Measurements from ENCODE around the gene NFIL3. TPM values are rescaled to one million over a fixed set of nuclear protein-coding genes. Genes with fewer than 3 reads are reported as not detected.
A peak's percentile ranks its signal among the peaks of the same experiment; 100 is the strongest.

NFIL3 gene
- total RNA-seq, 1 donor from 2014 or later, result 30.4 TPM

DNA sequence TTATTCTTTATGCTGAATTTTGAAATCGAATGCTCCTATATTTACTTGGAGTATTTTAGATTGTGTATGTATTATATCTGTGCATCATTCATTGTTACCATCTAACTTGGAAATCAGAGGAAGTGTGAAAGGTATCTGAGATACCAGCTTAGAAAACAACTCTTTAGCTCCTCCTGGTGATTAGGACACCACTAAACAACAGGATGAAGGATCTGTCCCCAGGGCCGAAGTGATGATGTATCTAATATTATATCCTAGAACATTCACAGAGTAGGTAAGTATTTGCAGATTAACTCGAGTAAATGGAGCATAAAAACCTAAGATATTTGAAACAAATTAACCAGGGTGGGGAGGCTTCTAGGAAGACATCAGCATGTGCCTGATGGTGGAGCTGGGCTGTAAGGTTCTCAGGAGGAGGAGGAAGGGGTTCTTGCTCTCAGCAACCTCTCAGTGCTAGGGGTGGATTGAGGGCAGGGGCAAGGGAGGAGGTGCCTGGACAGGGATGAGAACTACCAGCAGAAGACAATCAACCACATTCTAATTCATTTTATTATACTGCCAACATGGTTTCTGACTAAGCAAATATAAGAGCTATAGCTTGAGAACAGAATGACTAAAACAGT, 2.6 kb upstream of the NFIL3 start:
- no peak for DNase-seq (ENCODE audit: extremely low spot score, unreplicated experiment)
- H3K27ac Mint-ChIP-seq, result peak overlapping the region; percentile 97
- H3K9me3 Mint-ChIP-seq, result no peaks in the 10 kb centered on the region
- peak overlapping the region; percentile 92 for H3K4me3 Mint-ChIP-seq
- no peaks in the 10 kb centered on the region for H3K36me3 Mint-ChIP-seq
- H3K27me3 Mint-ChIP-seq, result peaks cover 33% of the 10 kb centered on the region
- H3K4me1 Mint-ChIP-seq (ENCODE audit: unreplicated experiment), result peaks cover 7% of the 10 kb centered on the region
- TF ChIP-seq, protein P1, sequence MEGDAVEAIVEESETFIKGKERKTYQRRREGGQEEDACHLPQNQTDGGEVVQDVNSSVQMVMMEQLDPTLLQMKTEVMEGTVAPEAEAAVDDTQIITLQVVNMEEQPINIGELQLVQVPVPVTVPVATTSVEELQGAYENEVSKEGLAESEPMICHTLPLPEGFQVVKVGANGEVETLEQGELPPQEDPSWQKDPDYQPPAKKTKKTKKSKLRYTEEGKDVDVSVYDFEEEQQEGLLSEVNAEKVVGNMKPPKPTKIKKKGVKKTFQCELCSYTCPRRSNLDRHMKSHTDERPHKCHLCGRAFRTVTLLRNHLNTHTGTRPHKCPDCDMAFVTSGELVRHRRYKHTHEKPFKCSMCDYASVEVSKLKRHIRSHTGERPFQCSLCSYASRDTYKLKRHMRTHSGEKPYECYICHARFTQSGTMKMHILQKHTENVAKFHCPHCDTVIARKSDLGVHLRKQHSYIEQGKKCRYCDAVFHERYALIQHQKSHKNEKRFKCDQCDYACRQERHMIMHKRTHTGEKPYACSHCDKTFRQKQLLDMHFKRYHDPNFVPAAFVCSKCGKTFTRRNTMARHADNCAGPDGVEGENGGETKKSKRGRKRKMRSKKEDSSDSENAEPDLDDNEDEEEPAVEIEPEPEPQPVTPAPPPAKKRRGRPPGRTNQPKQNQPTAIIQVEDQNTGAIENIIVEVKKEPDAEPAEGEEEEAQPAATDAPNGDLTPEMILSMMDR (conservative IDR thresholded peaks at IDR 0.05), result peak; percentile 64

DNA sequence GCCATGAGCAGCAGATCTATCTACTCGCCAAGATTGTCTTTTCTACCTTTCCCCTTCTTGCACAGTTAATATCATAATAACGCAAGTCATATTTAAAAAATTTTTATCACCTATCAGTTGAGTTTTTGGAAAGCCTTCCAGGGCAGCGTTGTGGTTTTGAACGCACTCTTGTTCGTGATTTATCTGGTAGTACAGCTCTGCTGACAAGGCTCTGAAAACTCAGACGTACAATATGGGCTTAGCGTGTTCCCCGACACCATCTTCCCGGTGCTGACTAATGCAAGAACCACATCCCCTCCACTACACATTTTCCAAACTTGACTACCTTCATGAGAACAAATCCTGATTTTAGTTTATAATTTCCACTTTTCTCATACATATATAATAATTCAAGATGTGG, 1.6 kb upstream of the NFIL3 start:
- Mint-ChIP-seq H3K4me3 (peak overlapping the region; percentile 92), H3K27ac (peak overlapping the region; percentile 97), H3K4me1 (ENCODE audit: unreplicated experiment) (peaks cover 11% of the 10 kb centered on the region), H3K9me3 (no peaks in the 10 kb centered on the region), H3K36me3 (no peaks in the 10 kb centered on the region), H3K27me3 (peaks cover 33% of the 10 kb centered on the region)
- DNase-seq (ENCODE audit: extremely low spot score, unreplicated experiment), result no peak
- TF ChIP-seq, protein P1 (conservative IDR thresholded peaks at IDR 0.05), result no peak

DNA sequence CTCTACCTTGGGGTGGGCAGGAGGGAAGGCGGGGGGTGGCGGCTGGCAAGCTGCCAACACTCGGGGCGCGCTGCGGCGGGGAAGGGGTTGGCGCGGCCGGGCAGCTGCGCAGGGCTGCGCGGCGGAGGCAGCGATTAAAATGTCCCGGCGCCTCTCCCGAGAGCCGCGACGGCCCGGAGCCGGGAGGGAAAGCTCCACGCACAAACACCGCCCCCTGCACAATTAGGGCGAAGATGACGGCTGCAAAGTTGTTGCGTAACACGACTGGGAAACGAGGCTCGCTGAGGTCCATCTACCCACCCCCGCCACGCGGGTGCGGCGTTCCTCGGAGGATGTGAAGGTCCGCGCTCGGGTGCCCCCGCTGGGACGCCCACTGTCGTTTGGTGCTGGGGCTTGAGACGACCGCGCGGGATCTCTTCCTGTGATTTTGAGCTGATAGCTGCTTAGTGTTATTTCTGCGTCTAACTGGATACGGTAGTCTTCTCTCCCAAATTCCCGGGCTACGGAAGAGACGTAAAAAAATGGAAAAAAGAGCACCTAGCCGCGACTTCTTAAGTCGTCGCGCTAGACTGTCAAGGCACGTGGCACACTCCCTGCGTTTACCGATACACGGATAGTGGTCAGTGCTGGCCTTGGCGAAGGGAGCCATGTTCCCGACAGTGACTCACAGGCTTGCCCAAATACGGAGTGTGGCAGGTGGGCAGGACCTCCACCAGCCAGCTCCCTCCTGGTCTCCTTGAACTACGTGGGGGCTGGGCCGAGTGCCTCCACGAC, 958 bp upstream of the NFIL3 start:
- H3K9me3 Mint-ChIP-seq, result no peaks in the 10 kb centered on the region

DNA sequence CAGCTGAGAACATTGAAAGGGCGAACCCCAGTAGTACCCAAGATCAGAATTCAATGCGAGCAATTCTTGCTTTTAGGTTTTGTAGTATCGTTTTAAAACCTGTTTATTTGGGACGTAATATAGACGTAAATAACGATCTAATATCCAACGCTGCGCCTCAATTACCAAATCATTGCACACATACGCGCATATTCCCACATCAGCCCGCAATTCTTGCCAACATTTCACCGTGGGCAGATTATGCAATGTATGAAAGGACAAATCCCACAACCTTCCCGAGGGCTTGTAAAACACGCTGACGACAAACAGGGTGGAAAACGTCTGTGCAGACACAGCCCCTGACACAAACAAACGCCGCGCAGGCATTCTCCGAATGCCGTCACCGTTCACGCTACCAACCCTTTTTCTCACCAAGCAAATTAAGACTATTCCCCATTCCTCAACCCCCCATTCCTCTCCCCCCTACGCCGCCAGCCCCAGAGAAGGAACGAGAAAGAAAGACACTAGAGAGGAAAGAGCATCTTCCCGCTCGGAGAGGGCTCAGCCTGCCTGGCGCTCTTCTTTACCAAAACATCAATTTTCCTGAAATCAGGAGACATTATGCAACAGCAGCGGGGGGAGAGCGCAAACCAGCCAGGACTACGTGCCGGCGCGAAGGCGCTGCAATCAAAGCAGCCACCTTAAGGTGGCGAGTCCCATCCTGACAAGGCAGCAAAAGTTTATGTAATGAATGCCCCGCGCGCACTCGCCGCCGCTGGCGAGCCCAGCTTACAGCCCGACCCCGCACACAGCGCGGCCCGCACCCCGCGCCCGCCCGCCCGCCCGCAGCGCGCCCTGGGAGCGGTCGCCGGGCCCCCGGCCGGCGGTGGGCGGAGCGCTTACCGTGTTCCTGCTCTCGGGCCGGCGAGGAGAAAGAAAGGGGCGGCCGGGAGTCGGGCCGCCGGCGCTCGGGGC, 597 bp downstream of the NFIL3 start:
- Mint-ChIP-seq H3K27ac (peak overlapping the region; percentile 99), H3K4me3 (peak overlapping the region; percentile 97), H3K36me3 (no peaks in the 10 kb centered on the region), H3K27me3 (peaks cover 23% of the 10 kb centered on the region), H3K4me1 (ENCODE audit: unreplicated experiment) (peaks cover 28% of the 10 kb centered on the region), H3K9me3 (no peaks in the 10 kb centered on the region)
- TF ChIP-seq, protein P1 (conservative IDR thresholded peaks at IDR 0.05), result peak; percentile 46
- no peak for DNase-seq (ENCODE audit: extremely low spot score, unreplicated experiment)

More for the DNA sequence above, 958 bp upstream of the NFIL3 start:
- H3K27me3 Mint-ChIP-seq, result peaks cover 32% of the 10 kb centered on the region
- TF ChIP-seq, protein P1 (conservative IDR thresholded peaks at IDR 0.05), result no peak
- DNase-seq (ENCODE audit: extremely low spot score, unreplicated experiment), result peak; percentile 78
- no peaks in the 10 kb centered on the region for H3K36me3 Mint-ChIP-seq
- H3K4me1 Mint-ChIP-seq (ENCODE audit: unreplicated experiment), result peaks cover 18% of the 10 kb centered on the region
- peak overlapping the region; percentile 92 for H3K4me3 Mint-ChIP-seq
- H3K27ac Mint-ChIP-seq, result peak overlapping the region; percentile 97

DNA sequence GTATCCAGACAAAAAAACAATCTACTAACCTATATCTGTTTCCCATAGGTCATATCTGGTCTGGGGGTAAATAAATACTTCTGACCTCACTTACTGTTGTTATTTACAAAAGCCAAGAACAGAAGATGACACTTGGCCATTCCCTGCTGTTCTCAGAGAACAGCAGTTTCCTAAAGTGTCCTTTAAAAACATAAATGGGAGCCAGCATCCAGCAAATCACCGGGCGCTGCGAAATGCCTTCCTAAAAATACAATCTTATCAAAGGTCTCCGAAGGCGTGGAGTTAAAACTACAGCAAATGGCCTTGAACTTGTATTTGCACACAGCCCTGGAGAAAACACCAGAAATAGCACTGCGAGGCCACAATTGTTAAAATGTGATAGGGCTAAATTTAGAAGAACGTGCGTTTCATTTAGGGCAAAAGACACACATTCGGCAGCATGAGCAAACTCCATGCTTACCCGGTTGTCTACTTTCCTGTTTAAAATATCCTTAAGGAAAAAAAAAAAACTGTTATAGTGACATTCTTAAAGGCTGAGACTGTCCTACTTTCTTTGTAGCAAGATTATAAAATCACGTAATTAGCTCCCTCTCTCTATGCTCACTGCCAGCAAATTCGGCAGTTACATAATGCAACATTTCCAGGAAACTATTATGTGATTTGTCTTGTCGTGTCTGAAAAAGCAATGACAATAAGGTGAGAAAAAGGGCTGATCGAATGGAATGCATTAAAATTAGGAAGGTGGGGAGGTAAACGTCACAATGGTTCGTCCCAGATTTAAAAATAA, 1.5 kb downstream of the NFIL3 start:
- H3K27ac Mint-ChIP-seq, result peak overlapping the region; percentile 99
- no peaks in the 10 kb centered on the region for H3K36me3 Mint-ChIP-seq
- no peaks in the 10 kb centered on the region for H3K9me3 Mint-ChIP-seq
- H3K27me3 Mint-ChIP-seq, result peaks cover 21% of the 10 kb centered on the region
- H3K4me1 Mint-ChIP-seq (ENCODE audit: unreplicated experiment), result peaks cover 37% of the 10 kb centered on the region
- DNase-seq (ENCODE audit: extremely low spot score, unreplicated experiment), result no peak
- peak overlapping the region; percentile 97 for H3K4me3 Mint-ChIP-seq
- TF ChIP-seq, protein P1 (conservative IDR thresholded peaks at IDR 0.05), result no peak
